ENCODE data around the gene PEX14. TPM values are rescaled to one million over a fixed set of nuclear protein-coding genes. Genes with fewer than 3 reads are reported as not detected.

Gene PEX14
- total and polyA plus RNA-seq, 9 of the 15 experiments (the other 6 are each of a cell fraction or from before 2014, with no cell fraction given) = 2.6 to 45.7 (median 22.7) TPM

DNA sequence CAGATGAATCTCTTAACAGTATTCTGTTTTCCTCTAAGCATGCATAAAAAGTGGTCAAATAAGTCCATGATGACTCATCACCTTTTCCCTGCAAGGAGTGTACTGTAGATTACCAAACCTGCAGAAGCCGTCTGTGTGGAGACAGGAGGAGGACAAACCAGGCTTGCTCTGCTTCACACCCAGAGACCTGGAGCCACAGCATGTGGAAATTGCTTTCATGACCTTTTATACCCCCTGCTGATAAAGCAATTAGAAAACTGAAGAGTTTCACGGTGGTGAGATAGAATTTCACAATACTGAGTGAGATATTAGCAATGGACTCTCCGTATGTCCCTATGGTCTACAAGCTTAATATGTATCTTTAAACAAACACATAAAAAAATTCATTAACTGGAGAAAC lies 15.6 kb upstream of the PEX14 start (continued):
- TF ChIP-seq MITF (IDR thresholded peaks at IDR 0.05) (no peak), CBX5 (IDR thresholded peaks at IDR 0.05; ENCODE audit: borderline replicate concordance, low read depth) (no peak), MCM7 (IDR thresholded peaks at IDR 0.05) (no peak), ELF4 (CRISPR knock-in tag; IDR thresholded peaks at IDR 0.05) (no peak), GTF2B (IDR thresholded peaks at IDR 0.05; ENCODE audit: extremely low read depth, insufficient read length) (no peak), TAF15 (IDR thresholded peaks at IDR 0.05; ENCODE audit: low read depth, low read length) (no peak), SMAD4 (CRISPR knock-in tag; conservative IDR thresholded peaks at IDR 0.05) (0 out of 2 replicates have a peak, but pooled peaks have one; percentile 67), CXXC5 (CRISPR knock-in tag; IDR thresholded peaks at IDR 0.05) (0 out of 2 replicates have a peak, but pooled peaks have one; percentile 26), DLX4 (CRISPR knock-in tag; IDR thresholded peaks at IDR 0.05) (no peak), ZNF780A (CRISPR knock-in tag; IDR thresholded peaks at IDR 0.05) (no peak), DMBX1 (CRISPR knock-in tag; IDR thresholded peaks at IDR 0.05; ENCODE audit: borderline replicate concordance) (no peak), ZNF134 (CRISPR knock-in tag; conservative IDR thresholded peaks at IDR 0.05) (no peak), CBFB (CRISPR knock-in tag; IDR thresholded peaks at IDR 0.05) (no peak), U2AF2 (optimal IDR thresholded peaks at IDR 0.05; ENCODE audit: low read depth, low read length) (no peak), TOE1 (IDR thresholded peaks at IDR 0.05; ENCODE audit: borderline replicate concordance) (peak; percentile 15; the same call in 1 of the 2 replicates), TOE1 (CRISPR knock-in tag; IDR thresholded peaks at IDR 0.05; ENCODE audit: borderline replicate concordance, low read depth) (no peak), SMAD2 (IDR thresholded peaks at IDR 0.05; ENCODE audit: low read depth, low read length) (no peak), STAT5A (IDR thresholded peaks at IDR 0.05; ENCODE audit: borderline replicate concordance, low read length) (0 out of 2 replicates have a peak, but pooled peaks have one; percentile 8), HMG20B (CRISPR knock-in tag; IDR thresholded peaks at IDR 0.05) (no peak), NONO (IDR thresholded peaks at IDR 0.05; ENCODE audit: low read depth in 2 of 2, low read length in 1 of 2) (no peak), KDM4B (IDR thresholded peaks at IDR 0.05; ENCODE audit: borderline replicate concordance in 2 of 2, low read depth in 1 of 2) (no peak), OTX1 (CRISPR knock-in tag; IDR thresholded peaks at IDR 0.05) (no peak), FOXK1 (CRISPR knock-in tag; IDR thresholded peaks at IDR 0.05; ENCODE audit: borderline replicate concordance) (no peak)
- TF ChIP-seq, protein P1, sequence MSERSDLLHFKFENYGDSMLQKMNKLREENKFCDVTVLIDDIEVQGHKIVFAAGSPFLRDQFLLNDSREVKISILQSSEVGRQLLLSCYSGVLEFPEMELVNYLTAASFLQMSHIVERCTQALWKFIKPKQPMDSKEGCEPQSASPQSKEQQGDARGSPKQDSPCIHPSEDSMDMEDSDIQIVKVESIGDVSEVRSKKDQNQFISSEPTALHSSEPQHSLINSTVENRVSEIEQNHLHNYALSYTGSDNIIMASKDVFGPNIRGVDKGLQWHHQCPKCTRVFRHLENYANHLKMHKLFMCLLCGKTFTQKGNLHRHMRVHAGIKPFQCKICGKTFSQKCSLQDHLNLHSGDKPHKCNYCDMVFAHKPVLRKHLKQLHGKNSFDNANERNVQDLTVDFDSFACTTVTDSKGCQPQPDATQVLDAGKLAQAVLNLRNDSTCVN (CRISPR knock-in tag; IDR thresholded peaks at IDR 0.05) = no peak
- TF ChIP-seq, protein P2, sequence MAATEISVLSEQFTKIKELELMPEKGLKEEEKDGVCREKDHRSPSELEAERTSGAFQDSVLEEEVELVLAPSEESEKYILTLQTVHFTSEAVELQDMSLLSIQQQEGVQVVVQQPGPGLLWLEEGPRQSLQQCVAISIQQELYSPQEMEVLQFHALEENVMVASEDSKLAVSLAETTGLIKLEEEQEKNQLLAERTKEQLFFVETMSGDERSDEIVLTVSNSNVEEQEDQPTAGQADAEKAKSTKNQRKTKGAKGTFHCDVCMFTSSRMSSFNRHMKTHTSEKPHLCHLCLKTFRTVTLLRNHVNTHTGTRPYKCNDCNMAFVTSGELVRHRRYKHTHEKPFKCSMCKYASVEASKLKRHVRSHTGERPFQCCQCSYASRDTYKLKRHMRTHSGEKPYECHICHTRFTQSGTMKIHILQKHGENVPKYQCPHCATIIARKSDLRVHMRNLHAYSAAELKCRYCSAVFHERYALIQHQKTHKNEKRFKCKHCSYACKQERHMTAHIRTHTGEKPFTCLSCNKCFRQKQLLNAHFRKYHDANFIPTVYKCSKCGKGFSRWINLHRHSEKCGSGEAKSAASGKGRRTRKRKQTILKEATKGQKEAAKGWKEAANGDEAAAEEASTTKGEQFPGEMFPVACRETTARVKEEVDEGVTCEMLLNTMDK (IDR thresholded peaks at IDR 0.05; ENCODE audit: borderline replicate concordance, insufficient read depth, low read depth, low read length, poor library complexity, severe bottlenecking) = no peak
